A673 (cell line): ENCODE data around the gene NKAPD1. TPM values are rescaled to one million over a fixed set of nuclear protein-coding genes. Genes with fewer than 3 reads are reported as not detected.

ENCODE experiments used
- BruUV-seq: library from RNA; stranded (reverse); fragments of 400-500 nt; replicated peaks from 2 replicates; lab custom pipeline; 2021; lab: Mats Ljungman, UMichigan
- CTCF ChIA-PET: fragments of 300-600 bp; sonication (Branson Sonifier 250); formaldehyde crosslinking; loops from one replicate; lab custom pipeline; 2022; ENCODE audit warnings: antibody characterized with exemption; lab: Charles Lee
- POLR2A ChIA-PET: fragments of 300-600 bp; sonication (Branson Sonifier 250); formaldehyde crosslinking; loops from one replicate; lab custom pipeline; 2022; ENCODE audit warnings: antibody characterized with exemption; ENCODE audit not compliant: low non-redundant PET; lab: Charles Lee
- DNase-seq: peaks from one replicate; pipeline ENCODE4 v3.0.0-alpha.2; 2015; ENCODE audit warnings: low spot score
- H3K27ac ChIP-seq: fragments of 200-600 bp; sonication (generic); 2 replicates; pipeline ENCODE4 v1.5.1; 2016; ENCODE audit warnings: mixed run types, low read depth, mild to moderate bottlenecking, mixed read lengths, antibody characterized with exemption, low read length; ENCODE audit not compliant: poor library complexity, severe bottlenecking
- H3K27me3 ChIP-seq: fragments of 200-600 bp; sonication (generic); replicated peaks from 2 replicates; pipeline ENCODE4 v1.6.1; 2017; ENCODE audit warnings: mixed run types, low read depth, mild to moderate bottlenecking, mixed read lengths, antibody characterized with exemption, low read length; ENCODE audit not compliant: insufficient read depth, poor library complexity
- H3K36me3 ChIP-seq: fragments of 200-600 bp; sonication (generic); 2 replicates; pipeline ENCODE4 v1.6.1; 2016; ENCODE audit warnings: mixed run types, mild to moderate bottlenecking, mixed read lengths, antibody characterized with exemption, low read length; ENCODE audit not compliant: insufficient read depth, poor library complexity, severe bottlenecking
- H3K4me1 ChIP-seq: fragments of 200-600 bp; sonication (generic); 2 replicates; pipeline ENCODE4 v1.6.1; 2017; ENCODE audit warnings: mixed run types, mild to moderate bottlenecking, mixed read lengths, antibody characterized with exemption, low read length; ENCODE audit not compliant: insufficient read depth, poor library complexity, severe bottlenecking
- H3K4me3 ChIP-seq: fragments of 200-600 bp; sonication (generic); 2 replicates; pipeline ENCODE4 v1.5.1; 2016; ENCODE audit warnings: low read depth, mixed run types, mild to moderate bottlenecking, mixed read lengths, low read length; ENCODE audit not compliant: poor library complexity, severe bottlenecking
- H3K9me3 ChIP-seq: fragments of 200-600 bp; sonication (generic); 2 replicates; pipeline ENCODE4 v1.6.1; 2016; ENCODE audit warnings: mixed run types, low read depth, mild to moderate bottlenecking, mixed read lengths, antibody characterized with exemption, low read length; ENCODE audit not compliant: poor library complexity, severe bottlenecking
- CTCF ChIP-seq: fragments of 300-800, 200-600 bp; sonication (generic); conservative IDR thresholded peaks from 2 replicates; pipeline ENCODE4 v1.5.1; 2017; ENCODE audit warnings: low read depth, mild to moderate bottlenecking, antibody characterized with exemption, low read length, moderate library complexity, mixed read lengths
- EZH2 ChIP-seq: fragments of 200-600 bp; sonication (generic); IDR thresholded peaks from 2 replicates; pipeline ENCODE4 v1.6.1; 2017; ENCODE audit warnings: borderline replicate concordance, low read depth, mild to moderate bottlenecking, mixed read lengths, antibody characterized with exemption, low read length; ENCODE audit not compliant: poor library complexity, severe bottlenecking
- intact Hi-C: fragments of 100-400 bp; cut with micrococcal nuclease; formaldehyde crosslinking; loops from one replicate; pipeline ENCODE4 v1.10.0; 2022; ENCODE audit not compliant: unreplicated experiment
- total RNA-seq: library from RNA; stranded (reverse); gene quantifications from 2 replicates; pipeline ENCODE4 v1.2.3, GENCODE V29; 2021

NKAPD1 gene
- total RNA-seq, 1 experiment from 2014 or later, result 30.4 TPM

GRCh38 chr11:112134473-112134872 is 60.4 kb downstream of the NKAPD1 start:
- CTCF ChIA-PET, result no interaction called here
- POLR2A ChIA-PET, result no interaction called here
- Histone ChIP-seq H3K4me1 (peaks cover 2% of the 10 kb centered on the region), H3K27ac (no peak overlapping the region), H3K9me3 (no peaks in the 10 kb centered on the region), H3K36me3 (no peaks in the 10 kb centered on the region), H3K4me3 (no peak overlapping the region), H3K27me3 (no peaks in the 10 kb centered on the region)
- intact Hi-C loops, result no loop called here
- TF ChIP-seq EZH2 (no peak), CTCF (no peak)
- no peak for DNase-seq
- no TSS peak for BruUV-seq

Other genes starting within 250 kb of the NKAPD1 start
- gene ALG9, start 202.7 kb upstream of the NKAPD1 start, total RNA-seq, result 56.8 and 61.0 TPM in 2 replicates
- 5.4 TPM in 2 replicates for gene FDXACB1, start 195.1 kb upstream of the NKAPD1 start, total RNA-seq
- gene CFAP68, start 194.8 kb upstream of the NKAPD1 start, total RNA-seq, result 16.5 and 16.9 TPM in 2 replicates
- 0.87 and 1.6 TPM in 2 replicates for gene CRYAB, start 162.5 kb upstream of the NKAPD1 start, total RNA-seq
- not detected in 2 replicates for gene HSPB2, start 161.6 kb upstream of the NKAPD1 start, total RNA-seq
- gene C11orf52, start 155.4 kb upstream of the NKAPD1 start, total RNA-seq, result 1.4 and 1.5 TPM in 2 replicates
- gene DIXDC1, start 137.0 kb upstream of the NKAPD1 start, total RNA-seq, result 22.4 and 24.6 TPM in 2 replicates
- 90.8 and 94.1 TPM in 2 replicates for gene DLAT, start 48.9 kb upstream of the NKAPD1 start, total RNA-seq
- gene PIH1D2, start 282 bp upstream of the NKAPD1 start, total RNA-seq, result 2.8 and 4.3 TPM in 2 replicates
- 97.7 and 99.6 TPM in 2 replicates for gene TIMM8B, start 12.5 kb downstream of the NKAPD1 start, total RNA-seq
- 119 and 135 TPM in 2 replicates for gene SDHD, start 12.6 kb downstream of the NKAPD1 start, total RNA-seq
- gene IL18, start 89.8 kb downstream of the NKAPD1 start, total RNA-seq, result not detected in 2 replicates
- 0.26 and 0.41 TPM in 2 replicates for gene TEX12, start 93.1 kb downstream of the NKAPD1 start, total RNA-seq
- gene BCO2, start 101.2 kb downstream of the NKAPD1 start, total RNA-seq, result 2.5 and 2.6 TPM in 2 replicates
- 83.8 and 96.8 TPM in 2 replicates for gene PTS, start 152.1 kb downstream of the NKAPD1 start, total RNA-seq
- not detected in 2 replicates for gene PLET1, start 186.6 kb downstream of the NKAPD1 start, total RNA-seq